Mononuclear cell (primary cell): ENCODE data around the gene PLAC9. TPM values are rescaled to one million over a fixed set of nuclear protein-coding genes. Genes with fewer than 3 reads are reported as not detected.

ENCODE experiments used
- H3K27me3 ChIP-seq: 2 replicates; pipeline ENCODE4 v1.6.0; 2011; ENCODE audit warnings: low read length, control low read depth; ENCODE audit not compliant: insufficient read depth
- H3K4me1 ChIP-seq: 2 replicates; pipeline ENCODE4 v1.5.1; 2011; ENCODE audit warnings: mild to moderate bottlenecking, low read length, control low read depth; ENCODE audit not compliant: insufficient read depth
- H3K4me3 ChIP-seq: 2 replicates; pipeline ENCODE4 v1.5.1; 2011; ENCODE audit warnings: mild to moderate bottlenecking, low read length, moderate library complexity
- H3K9me3 ChIP-seq: 2 replicates; pipeline ENCODE4 v1.5.1; 2011; ENCODE audit warnings: low read depth, mild to moderate bottlenecking, control low read depth, low read length
- total RNA-seq: library from RNA; depleted of rRNA; stranded (reverse); fragments of >200 nt; gene quantifications from one replicate; pipeline ENCODE4 v1.2.3, GENCODE V29; 2012

PLAC9 gene
- total RNA-seq, 1 donor = not detected

- Histone ChIP-seq H3K27me3 (no peaks in the 10 kb centered on the region), H3K4me1 (peaks cover 23% of the 10 kb centered on the region), H3K4me3 (no peak overlapping the region), H3K9me3 (no peaks in the 10 kb centered on the region)
Observed at GRCh38 chr10:80177781-80178636, 45.5 kb downstream of the PLAC9 start.

- H3K27me3 ChIP-seq = no peaks in the 10 kb centered on the region
- no peak overlapping the region for H3K4me3 ChIP-seq
- H3K9me3 ChIP-seq = no peaks in the 10 kb centered on the region
- peaks cover 57% of the 10 kb centered on the region for H3K4me1 ChIP-seq
Observed at GRCh38 chr10:80182986-80183385, 50.5 kb downstream of the PLAC9 start.

- H3K9me3 ChIP-seq = no peaks in the 10 kb centered on the region
- H3K4me3 ChIP-seq = no peak overlapping the region
- H3K4me1 ChIP-seq = peaks cover 59% of the 10 kb centered on the region
- no peaks in the 10 kb centered on the region for H3K27me3 ChIP-seq
Observed at GRCh38 chr10:80183436-80183835, 50.9 kb downstream of the PLAC9 start.

- no peaks in the 10 kb centered on the region for H3K27me3 ChIP-seq
- H3K4me3 ChIP-seq = no peak overlapping the region
- no peaks in the 10 kb centered on the region for H3K9me3 ChIP-seq
- H3K4me1 ChIP-seq = peaks cover 64% of the 10 kb centered on the region
Observed at GRCh38 chr10:80184291-80184690, 51.8 kb downstream of the PLAC9 start.

GRCh38 chr10:80185578-80186299, 53.2 kb downstream of the PLAC9 start:
- no peaks in the 10 kb centered on the region for H3K9me3 ChIP-seq
- no peak overlapping the region for H3K4me3 ChIP-seq
- H3K27me3 ChIP-seq = no peaks in the 10 kb centered on the region
- H3K4me1 ChIP-seq = peaks cover 78% of the 10 kb centered on the region

GRCh38 chr10:80186364-80187012, 54.0 kb downstream of the PLAC9 start:
- Histone ChIP-seq H3K4me1 (peaks cover 82% of the 10 kb centered on the region), H3K27me3 (no peaks in the 10 kb centered on the region), H3K9me3 (no peaks in the 10 kb centered on the region), H3K4me3 (no peak overlapping the region)

GRCh38 chr10:80187060-80187459, 54.5 kb downstream of the PLAC9 start:
- Histone ChIP-seq H3K9me3 (no peaks in the 10 kb centered on the region), H3K27me3 (no peaks in the 10 kb centered on the region), H3K4me3 (no peak overlapping the region), H3K4me1 (peaks cover 88% of the 10 kb centered on the region)

- Histone ChIP-seq H3K4me1 (peaks cover 91% of the 10 kb centered on the region), H3K4me3 (no peak overlapping the region), H3K27me3 (no peaks in the 10 kb centered on the region), H3K9me3 (no peaks in the 10 kb centered on the region)
Observed at GRCh38 chr10:80187465-80188409, 55.2 kb downstream of the PLAC9 start.

GRCh38 chr10:80188713-80189112, 56.2 kb downstream of the PLAC9 start:
- Histone ChIP-seq H3K27me3 (no peaks in the 10 kb centered on the region), H3K4me3 (no peak overlapping the region), H3K9me3 (no peaks in the 10 kb centered on the region), H3K4me1 (peaks cover 92% of the 10 kb centered on the region)

GRCh38 chr10:80191589-80192270, 59.2 kb downstream of the PLAC9 start:
- no peak overlapping the region for H3K4me3 ChIP-seq
- no peaks in the 10 kb centered on the region for H3K27me3 ChIP-seq
- H3K4me1 ChIP-seq = peaks cover 96% of the 10 kb centered on the region
- no peaks in the 10 kb centered on the region for H3K9me3 ChIP-seq

- peaks cover 96% of the 10 kb centered on the region for H3K4me1 ChIP-seq
- no peaks in the 10 kb centered on the region for H3K27me3 ChIP-seq
- no peak overlapping the region for H3K4me3 ChIP-seq
- H3K9me3 ChIP-seq = no peaks in the 10 kb centered on the region
Observed at GRCh38 chr10:80192553-80192952, 60.0 kb downstream of the PLAC9 start.

- H3K4me1 ChIP-seq = peaks cover 96% of the 10 kb centered on the region
- no peak overlapping the region for H3K4me3 ChIP-seq
- H3K9me3 ChIP-seq = no peaks in the 10 kb centered on the region
- no peaks in the 10 kb centered on the region for H3K27me3 ChIP-seq
Observed at GRCh38 chr10:80194373-80195045, 62.0 kb downstream of the PLAC9 start.
